GM18511 (cell line): Measurements from ENCODE around the gene CDHR2.
"Not testable (repeated sequence)": the region's sequence is repeated elsewhere in the genome, so short reads cannot be mapped to it uniquely, and the experiment has no call there.

Source experiments
- ATAC-seq: cut with Tn5 transposase; IDR thresholded peaks from one replicate; pipeline ENCODE4 v1.9.1; 2021; ENCODE audit warnings: mild to moderate bottlenecking, moderate library complexity; ENCODE audit not compliant: unreplicated experiment

CDHR2 gene

DNA sequence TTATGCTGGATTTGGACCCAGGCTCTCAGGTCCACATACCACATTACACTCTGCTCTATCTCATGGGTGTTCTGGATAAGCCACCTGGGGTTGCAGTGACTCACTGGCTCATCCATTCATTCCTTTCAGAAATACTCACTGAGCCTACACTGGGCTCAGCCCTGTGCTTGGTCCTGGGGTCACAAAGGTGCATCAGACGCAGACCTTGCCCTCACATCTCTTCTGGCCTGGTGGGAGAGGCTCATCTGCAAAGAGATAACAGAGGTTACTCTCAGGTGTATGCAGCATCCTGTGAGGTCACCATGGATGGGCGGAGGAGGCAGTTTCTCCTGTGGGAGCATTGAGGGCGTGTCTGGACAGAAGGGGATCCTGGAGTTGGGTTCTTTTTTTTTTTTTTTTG, 12.1 kb downstream of the CDHR2 start:
- no peak for ATAC-seq

- no peak for ATAC-seq
Measured at GRCh38 chr5:176562189-176562588, 13.0 kb downstream of the CDHR2 start.

DNA sequence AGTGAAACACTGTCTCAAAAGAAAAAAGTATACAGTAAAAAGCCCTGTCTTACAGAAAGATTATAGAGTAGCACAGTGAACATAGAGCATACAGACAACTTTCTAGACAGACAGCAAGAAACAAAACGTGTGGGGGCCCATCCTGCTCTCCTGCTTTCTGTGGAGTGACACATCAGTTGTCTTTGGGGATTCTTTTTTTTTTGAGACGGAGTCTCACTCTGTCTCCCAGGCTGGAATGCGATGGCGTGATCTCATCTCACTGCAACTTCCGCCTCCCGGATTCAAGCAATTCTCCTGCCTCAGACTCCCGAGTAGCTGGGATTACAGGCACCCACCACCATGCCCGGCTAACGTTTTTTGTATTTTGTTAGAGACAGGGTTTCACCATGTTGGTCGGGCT, 14.9 kb downstream of the CDHR2 start:
- ATAC-seq: no peak

DNA sequence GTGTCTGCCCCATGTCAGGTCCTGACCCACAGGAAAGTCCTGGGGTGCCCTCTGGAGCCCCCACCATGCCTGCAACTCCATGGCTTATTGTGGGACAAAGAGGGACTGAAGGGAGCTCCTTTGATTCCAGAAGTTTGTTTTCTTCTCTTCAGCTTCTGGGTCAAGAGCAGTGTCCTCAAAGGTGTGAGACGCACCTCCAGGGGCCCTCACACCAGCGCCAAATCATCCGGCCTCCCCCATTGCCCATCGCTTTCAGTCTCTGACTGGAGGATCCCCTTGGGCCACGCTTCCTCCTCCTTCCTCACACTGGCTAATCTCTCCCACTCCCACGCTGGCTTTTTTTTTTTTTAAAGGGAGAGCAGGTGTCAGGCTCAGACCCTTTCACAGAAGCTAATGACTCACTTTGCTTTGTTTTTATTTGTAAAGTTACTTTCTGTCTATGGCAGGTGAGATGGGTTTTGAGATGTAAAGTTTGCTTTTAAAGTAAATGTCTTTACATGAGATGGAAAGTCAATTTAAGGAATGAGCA, 16.7 kb downstream of the CDHR2 start:
- no peak for ATAC-seq

DNA sequence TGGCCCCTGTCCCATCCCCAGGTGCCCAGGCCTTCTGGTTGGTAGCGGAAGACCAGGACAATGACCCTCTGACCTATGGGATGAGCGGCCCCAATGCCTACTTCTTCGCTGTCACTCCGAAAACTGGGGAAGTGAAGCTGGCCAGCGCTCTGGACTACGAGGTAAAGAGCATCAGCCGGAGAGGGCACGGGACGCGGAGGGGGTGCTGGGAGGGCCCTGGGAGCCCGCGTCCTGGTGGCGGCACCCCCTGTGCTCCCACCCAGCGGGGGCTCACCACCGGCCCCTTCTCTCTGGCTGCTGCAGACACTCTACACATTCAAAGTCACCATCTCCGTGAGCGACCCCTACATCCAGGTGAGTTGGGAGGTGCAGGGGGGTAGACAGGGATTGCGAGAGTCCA, 19.5 kb downstream of the CDHR2 start:
- no peak for ATAC-seq

DNA sequence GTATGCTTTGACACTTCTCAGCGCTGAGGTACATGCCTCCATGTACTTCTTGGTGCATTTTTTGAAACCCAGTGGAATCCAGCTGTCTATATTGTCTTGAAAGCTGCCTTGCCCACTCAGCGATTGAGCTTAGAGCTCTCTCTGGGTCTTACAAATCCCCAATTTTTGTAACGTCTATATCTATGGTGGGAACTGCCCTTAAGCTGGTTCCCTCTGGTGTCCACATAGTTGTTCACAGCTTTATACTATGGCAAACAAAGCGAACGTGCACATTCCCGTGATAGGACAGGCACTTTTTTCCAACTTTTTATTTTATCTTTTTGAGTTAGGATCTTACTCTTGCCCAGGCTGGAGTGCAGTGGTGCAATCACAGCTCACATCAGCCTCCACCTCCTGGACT, 20.9 kb downstream of the CDHR2 start:
- no peak for ATAC-seq

GRCh38 chr5:176573564-176574296, 24.6 kb downstream of the CDHR2 start:
- peak; percentile 82 for ATAC-seq

DNA sequence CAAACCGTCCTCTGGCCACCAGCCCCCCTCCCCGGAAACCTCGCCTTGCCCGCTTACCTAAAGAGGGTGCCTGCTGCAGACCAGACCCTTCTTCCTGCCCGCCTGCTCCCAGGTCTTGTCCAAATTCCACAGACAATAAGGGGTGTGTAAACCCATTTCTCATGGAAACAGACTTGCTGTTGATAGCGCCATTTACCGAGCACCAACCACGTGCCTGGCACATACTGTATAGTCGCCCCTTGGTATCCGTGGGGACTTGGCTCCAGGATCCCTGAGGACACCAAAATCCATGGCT, 25.1 kb downstream of the CDHR2 start:
- ATAC-seq: no peak

DNA sequence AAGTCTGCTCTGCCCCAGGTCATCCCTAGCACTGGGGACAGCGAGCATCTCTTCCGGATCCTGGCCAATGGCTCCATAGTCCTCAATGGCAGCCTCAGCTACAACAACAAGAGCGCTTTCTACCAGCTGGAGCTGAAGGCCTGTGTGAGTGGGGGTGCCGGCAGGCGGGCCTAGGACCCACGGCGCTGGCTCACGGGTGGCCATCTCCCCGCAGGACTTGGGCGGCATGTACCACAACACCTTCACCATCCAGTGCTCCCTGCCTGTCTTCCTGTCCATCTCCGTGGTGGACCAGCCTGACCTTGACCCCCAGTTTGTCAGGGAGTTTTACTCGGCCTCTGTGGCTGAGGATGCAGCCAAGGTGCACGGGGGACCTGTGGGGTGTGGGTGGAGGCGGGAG, 25.9 kb downstream of the CDHR2 start:
- ATAC-seq: no peak

- ATAC-seq: no peak
Measured at GRCh38 chr5:176575488-176576422, 26.6 kb downstream of the CDHR2 start.

GRCh38 chr5:176577312-176578176, 28.4 kb downstream of the CDHR2 start:
- no peak for ATAC-seq

DNA sequence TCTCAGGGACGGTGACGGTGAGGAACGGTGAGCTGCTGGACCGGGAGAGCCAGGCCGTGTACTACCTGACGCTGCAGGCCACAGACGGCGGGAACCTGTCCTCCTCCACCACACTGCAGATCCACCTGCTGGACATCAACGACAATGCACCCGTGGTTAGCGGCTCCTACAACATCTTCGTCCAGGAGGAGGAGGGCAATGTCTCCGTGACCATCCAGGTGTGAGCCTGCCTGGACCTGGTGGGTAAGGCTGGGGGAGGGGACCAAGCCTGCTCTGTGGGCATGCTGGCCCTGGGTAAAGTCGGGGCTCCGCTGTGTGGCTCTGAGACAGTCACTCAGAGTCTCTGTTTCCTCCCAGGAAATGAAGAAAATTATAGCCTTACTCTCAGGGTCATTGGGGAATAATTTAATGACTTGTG, 29.3 kb downstream of the CDHR2 start:
- ATAC-seq: no peak

- no peak for ATAC-seq
Measured at GRCh38 chr5:176579323-176579722, 30.2 kb downstream of the CDHR2 start.

GRCh38 chr5:176581361-176581760, 32.2 kb downstream of the CDHR2 start:
- no peak for ATAC-seq

GRCh38 chr5:176583076-176583475, 33.9 kb downstream of the CDHR2 start:
- ATAC-seq: no peak

DNA sequence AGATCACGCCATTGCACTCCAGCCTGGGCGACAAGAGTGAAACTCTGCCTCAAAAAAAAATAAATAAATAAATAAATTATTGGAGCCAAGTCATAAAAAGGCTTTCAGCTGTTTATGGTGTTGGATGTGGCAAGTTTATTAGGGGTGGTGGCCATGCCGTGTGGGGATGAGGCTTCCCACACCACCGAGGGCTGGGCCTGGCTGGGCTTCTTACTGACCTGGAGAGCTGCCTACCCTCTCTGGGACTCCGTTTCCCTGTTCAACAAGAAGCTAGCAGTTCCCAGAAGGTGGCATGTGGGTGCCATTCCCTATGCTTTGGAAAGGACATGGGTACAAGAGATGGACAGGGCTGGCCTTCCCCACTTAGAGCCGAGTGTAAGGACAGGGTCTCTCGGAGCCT, 38.3 kb downstream of the CDHR2 start:
- ATAC-seq: no peak

DNA sequence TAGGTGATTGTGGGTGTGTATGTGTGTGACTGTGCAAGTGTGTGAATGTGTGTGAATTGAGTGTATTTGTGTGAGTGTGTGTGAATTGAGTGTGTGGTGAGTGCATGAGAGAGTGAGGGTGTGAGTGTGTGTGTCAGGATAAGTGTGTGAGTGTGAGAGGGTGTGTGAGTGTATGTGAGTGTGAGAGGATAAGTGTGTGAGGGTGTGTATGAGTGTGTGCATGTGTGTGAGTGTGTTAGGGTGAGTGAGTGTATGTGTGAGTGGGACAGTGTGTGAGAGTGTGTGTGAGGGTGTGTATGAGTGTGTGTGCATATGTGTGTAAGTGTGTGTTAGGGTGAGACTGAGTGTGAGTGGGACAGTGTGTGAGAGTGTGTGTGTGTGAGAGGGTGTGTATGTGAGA, 39.2 kb downstream of the CDHR2 start:
- no peak for ATAC-seq

- ATAC-seq: no peak
Measured at GRCh38 chr5:176589039-176589769, 40.1 kb downstream of the CDHR2 start.

GRCh38 chr5:176590035-176590717, 41.0 kb downstream of the CDHR2 start:
- ATAC-seq: no peak

GRCh38 chr5:176591667-176592066, 42.5 kb downstream of the CDHR2 start:
- not testable (repeated sequence) for ATAC-seq
